Astrocyte (in vitro differentiated cells and primary cell): ENCODE results near the gene PRKG1.

Experiments used
- EZH2 ChIP-seq: IDR thresholded peaks from 2 replicates; pipeline ENCODE4 v1.6.1; 2012; ENCODE audit warnings: mild to moderate bottlenecking, low read length, inconsistent platforms; ENCODE audit not compliant: insufficient read depth
- TF ChIP-seq, protein P1 (sequence below): IDR thresholded peaks from 2 replicates; pipeline ENCODE4 v1.5.1; 2011; ENCODE audit warnings: low read depth, mild to moderate bottlenecking, inconsistent platforms, low read length, moderate library complexity; ENCODE audit not compliant: insufficient read depth

DNA sequence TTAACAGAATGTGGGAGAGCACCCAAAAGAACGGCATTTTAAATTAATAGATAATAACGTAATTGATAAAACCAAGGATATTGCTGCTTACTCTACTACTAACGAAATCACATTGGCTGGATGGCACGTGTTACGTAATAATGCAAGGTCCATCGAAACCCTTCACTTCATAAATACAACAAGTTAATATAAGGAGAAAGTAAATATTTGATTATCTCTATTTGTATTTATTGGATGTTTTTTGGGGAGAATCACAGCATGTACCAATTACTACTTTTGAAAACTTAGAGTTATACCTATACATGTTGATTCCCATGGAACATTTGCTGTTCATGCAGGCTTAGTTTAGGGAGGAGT, 1.6 kb downstream of the PRKG1 start:
- TF ChIP-seq, protein P1, sequence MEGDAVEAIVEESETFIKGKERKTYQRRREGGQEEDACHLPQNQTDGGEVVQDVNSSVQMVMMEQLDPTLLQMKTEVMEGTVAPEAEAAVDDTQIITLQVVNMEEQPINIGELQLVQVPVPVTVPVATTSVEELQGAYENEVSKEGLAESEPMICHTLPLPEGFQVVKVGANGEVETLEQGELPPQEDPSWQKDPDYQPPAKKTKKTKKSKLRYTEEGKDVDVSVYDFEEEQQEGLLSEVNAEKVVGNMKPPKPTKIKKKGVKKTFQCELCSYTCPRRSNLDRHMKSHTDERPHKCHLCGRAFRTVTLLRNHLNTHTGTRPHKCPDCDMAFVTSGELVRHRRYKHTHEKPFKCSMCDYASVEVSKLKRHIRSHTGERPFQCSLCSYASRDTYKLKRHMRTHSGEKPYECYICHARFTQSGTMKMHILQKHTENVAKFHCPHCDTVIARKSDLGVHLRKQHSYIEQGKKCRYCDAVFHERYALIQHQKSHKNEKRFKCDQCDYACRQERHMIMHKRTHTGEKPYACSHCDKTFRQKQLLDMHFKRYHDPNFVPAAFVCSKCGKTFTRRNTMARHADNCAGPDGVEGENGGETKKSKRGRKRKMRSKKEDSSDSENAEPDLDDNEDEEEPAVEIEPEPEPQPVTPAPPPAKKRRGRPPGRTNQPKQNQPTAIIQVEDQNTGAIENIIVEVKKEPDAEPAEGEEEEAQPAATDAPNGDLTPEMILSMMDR, result no peak
- no peak for TF ChIP-seq EZH2
